Left hindlimb (tissue), 1 donor: ENCODE measurements around the gene MLYCD.
"Not testable (repeated sequence)": the region's sequence is repeated elsewhere in the genome, so short reads cannot be mapped to it uniquely, and the experiment has no call there.

Experiments
- DNase-seq: peaks from one replicate; pipeline ENCODE4 v3.0.0-alpha.2; 2018

MLYCD gene

DNA sequence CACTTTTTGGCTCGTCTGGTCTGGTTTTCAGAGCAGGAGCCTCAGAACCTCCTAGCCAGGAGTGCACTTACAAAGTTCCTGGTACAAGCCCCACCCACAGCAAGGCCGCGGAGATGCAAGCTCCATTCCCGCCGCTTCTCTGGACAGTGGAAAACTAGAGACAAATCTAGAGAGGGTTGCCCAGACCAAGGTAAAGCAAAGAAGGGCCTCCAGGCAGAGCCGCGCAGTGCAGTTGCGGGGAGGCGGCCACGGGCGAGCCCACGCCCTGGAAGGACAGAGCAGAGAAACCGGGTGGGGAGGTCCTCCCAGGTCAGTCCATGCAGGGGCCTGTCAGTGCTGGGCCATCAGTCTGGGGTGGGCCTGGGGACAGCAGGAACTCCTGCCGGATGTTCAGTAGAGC is 43.2 kb downstream of the MLYCD start:
- no peak for DNase-seq

DNA sequence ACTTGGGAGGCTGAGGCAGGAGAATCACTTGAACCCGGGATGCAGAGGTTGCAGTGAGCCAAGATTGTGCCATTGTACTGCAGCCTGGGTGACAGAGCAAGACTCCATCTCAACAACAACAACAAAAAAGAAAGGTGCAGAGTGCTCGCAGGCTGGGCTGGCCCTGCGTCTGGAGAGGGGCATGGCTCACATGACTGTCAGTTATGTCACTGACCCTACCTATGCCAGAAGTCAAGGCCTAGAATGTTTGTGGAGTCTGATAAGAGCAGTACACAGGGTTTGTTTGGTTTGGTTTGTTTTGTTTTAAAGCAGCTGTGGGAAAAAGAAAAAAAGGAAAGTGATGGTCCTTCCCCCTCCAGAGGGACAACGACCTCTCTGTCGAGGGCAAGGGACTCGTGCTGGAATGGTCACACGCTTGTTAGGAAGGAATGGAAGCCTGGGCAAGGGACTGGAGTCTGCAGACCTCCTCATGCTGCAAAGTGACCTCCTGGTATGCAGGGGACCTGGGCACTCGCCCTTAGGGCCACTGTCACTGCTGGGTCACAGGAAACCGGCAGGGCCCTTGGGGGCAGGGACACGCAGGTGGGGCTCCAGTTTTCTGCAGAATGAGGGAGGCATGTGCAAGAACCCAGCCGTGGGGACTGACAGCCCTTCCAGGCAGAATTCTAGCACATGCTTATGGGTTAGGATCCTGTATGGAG is 44.0 kb downstream of the MLYCD start:
- no peak for DNase-seq

DNA sequence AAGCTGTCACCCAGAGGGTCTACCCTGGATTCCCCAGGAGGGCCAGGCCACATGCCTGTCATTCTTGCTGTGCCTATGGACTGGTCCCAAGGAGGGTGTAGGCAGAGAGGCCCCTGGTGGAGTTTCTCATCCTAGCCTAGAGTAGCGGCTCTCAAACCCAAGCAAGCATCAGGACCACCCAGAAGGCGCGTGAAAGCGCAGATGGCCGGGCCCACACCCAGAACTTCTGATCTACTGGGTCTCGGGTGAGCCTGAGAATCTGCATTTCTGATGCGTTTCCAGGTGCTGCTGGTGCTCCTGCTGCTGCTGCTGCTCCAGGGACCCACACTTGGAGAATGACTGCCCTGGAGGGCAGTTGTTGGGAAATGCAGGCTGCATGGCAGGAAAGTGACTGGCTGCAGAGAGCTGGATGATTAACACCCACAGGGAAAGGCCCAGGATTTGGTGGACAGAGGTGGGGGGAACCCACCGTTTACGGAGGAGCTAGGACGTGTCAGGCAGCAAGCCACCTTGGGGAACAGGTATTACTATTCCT is 44.7 kb downstream of the MLYCD start:
- DNase-seq = no peak

DNA sequence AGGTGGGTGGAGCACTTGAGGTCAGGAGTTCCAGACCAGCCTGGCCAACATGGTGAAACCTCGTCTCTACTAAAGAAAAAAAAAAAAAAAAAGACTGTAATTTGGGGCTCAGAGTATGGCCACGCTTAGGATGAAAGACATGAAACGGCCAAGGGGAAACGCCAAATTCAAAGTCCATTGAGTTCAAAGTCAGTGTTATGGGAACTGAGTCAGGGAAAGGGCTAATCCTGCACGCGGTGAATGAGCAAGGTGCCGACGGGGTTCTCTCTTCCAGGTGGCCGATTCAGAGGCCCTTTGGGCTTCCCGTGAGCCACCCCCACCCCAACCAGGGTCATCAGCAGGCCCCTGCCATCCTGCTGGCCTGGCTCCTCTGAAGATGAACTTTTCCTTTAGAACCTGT is 46.7 kb downstream of the MLYCD start:
- no peak for DNase-seq

DNA sequence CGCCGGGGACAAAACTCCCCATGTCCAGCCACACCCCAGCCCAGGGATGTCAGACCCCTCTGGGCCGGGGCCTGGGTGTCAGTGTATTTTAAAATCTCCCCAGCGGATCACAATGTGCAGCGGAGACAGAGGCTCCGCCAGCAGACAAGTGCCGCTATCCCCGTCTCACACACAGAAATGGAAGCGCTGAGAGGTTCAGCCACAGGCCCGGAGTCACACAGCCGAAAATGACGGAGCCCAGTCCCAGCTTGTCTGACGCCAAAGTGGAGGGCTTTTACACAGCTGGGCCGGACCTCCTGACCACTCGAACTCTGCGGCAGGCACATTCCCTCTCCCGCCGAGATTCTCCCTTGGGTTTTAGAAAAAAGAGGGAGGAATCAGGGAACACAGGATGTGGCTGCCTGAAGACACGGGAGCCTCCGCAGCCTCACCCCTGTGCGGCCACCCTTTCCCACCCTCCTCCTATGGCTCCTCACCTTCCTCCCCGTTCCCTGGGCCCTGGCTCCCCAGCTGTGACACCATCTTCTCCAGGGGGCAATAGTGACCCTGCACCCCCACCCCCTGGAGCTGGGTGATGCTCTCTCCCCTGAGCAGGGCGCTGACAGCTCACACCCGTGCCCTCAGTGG is 47.4 kb downstream of the MLYCD start:
- no peak for DNase-seq

DNA sequence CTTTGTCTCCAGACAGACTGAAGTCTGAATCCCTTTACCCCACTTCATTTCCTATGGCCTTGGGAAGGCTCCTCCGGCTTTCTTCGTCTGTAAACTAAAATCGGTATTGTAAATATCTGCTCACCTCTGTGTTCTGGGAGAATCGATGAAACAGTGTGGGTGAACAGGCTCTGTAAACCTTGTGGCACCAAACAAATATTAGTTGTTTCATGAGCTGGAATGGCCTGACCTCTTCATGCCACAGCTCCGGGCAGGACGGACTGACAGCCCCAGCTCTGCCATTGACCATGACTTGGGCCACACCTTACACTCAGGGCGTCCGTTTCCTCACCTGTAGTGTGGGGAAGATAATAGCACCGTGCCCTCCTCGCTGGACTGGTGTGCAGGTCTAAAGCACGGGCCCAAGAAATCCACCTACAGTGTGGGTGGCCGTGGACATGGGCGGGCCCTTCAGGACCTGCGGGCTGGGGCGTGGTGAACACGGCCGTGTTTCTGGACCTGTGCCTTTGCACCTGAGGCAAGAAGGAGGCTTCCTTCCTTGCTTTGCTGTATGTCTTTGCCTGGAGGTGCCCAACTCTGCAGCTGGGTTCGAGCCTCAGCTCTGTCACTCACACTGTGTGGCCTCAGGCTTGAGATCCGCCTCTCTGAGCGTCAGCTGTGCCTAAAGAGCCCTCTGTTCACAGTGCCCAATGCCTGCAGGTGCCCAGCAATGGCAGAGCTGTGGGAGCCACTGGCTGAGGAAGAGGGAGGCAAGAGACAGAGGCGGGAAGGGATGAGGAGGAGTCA is 48.1 kb downstream of the MLYCD start:
- no peak for DNase-seq

DNA sequence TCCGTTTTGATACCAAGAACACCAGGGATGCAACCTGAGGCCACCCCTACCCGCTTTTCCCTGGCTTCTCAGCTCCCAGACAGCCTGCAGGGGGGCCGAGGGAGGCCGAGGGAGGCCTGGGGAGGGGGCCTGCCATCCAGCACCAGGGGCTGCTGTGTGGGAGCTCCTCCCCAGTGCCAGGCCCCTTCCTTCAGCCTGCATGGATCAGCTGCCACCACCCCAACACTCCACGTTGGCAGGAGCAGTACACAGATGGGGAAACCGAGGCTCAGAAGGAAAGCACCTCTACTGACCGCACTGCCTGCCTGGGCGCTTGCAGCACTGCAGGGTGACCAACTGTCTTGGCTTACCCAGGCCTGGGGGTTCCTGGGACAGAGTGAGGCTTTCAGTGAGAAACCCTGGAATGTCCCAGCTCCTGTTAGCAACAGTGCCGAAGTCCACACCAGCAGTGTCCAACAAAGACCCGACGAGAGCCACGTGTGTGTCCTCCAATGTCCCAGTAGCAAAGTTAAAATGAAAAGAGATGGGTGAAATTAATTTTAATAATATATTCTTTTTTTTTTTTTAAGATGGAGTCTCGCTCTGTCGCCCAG is 48.8 kb downstream of the MLYCD start:
- no peak for DNase-seq

DNA sequence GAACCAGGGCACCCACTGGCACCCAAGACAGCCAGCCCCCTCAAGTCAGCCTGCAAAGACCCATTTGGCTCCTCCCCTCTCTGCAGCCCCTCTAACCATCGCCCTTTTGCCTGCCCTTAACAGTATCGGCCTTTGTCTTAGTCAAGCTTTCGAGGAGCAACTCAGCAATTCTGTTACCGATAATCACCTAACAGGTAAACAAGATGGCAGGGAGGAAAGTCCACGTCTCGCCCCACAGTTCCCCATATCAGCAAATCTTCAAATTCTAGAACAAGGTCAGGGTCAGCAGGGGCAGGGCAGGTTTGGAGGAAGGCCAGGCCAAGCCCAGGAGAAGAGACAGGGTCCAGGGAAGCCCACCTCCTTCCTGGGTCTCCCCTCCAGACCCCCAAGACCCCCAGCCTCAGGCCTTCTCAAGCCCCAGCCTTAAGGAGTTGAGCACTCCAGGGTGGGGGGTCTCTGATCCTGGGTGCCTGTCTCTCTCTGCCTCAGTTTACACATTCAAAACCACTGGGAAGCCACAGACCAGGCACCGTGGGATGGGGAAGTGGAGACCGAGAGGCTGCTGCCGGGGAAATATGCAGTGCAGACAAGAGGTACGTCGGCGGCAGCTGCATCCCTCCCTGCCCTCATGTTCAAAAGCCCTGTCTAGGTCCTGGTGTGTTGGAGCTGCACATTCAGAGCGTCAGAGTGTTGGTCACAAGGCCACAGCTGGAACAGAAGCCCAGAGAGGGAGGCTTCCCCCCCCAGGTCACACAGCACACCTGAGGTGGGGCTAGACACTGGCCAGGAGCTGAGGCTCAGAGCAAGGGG is 50.2 kb downstream of the MLYCD start:
- DNase-seq = no peak

DNA sequence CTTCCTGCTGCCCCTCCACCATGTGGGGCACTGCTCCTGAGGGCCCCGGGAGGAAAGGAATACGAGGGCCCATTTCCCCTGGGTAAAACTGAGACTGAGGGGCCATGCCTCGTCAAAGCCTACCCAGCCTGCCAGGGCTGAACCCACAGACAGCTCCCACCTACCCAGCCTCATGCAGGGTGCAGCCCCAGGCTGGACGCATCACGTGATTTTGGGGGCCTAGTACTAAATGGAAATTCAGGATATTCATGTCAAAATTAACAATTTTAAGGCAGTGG is 50.7 kb downstream of the MLYCD start:
- DNase-seq = no peak

DNA sequence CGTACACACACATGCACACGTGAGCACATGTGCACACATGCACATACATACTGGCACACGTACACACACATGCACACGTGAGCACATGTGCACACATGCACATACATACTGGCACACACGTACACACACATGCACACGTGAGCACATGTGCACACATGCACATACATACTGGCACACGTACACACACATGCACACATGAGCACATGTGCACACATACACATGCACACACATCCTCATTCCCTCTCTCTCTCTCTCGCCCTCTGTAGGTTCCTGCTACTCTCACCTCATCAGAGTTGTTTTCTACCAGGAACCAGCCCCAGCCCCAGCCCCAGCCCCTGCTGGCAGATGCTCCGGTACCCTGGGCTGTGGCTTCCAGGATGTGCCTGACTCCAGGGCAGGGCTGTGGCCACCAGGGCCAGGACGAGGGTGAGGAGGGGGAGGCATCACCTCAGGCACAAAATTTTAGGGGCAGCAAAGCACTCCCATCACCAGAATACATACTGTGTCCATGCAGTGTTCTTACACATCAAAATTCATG is 52.0 kb downstream of the MLYCD start:
- DNase-seq = not testable (repeated sequence)

DNA sequence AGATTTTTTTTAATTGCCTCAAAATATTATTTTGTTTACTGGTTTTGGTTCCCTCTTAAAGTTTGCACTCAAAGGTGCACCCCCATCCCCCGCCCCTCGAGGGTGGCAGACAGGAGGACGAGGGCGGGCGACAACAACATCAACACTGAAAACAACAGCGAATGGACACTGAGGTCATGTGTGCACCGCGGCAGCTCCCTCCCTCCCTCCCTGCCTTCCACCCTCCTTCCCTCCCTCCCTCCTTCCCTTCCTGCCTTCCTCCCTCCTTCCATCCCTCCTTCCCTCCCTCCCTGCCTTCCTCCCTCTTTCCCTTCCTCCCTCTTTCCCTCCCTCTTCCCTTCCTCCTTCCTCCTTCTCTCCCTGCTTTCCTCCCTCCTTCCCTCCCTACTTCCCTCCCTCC is 52.6 kb downstream of the MLYCD start:
- no peak for DNase-seq

DNA sequence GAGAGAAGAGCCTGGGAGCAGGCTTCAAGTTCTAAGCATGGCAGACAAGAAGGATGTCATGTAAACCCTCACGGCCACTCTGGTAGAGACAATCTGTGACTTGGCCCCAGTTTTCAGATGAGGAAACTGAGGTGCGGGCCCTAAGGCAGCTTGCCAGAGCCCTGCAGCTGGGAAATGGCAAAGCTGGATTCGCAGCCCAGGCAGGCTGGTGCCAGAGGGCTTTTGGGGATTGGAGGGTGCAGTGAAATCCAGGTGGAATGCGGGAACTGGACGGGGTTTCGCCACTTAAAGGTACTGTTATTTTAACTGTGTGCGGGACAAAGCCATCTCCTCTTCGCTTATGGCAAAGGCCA is 53.6 kb downstream of the MLYCD start:
- no peak for DNase-seq

DNA sequence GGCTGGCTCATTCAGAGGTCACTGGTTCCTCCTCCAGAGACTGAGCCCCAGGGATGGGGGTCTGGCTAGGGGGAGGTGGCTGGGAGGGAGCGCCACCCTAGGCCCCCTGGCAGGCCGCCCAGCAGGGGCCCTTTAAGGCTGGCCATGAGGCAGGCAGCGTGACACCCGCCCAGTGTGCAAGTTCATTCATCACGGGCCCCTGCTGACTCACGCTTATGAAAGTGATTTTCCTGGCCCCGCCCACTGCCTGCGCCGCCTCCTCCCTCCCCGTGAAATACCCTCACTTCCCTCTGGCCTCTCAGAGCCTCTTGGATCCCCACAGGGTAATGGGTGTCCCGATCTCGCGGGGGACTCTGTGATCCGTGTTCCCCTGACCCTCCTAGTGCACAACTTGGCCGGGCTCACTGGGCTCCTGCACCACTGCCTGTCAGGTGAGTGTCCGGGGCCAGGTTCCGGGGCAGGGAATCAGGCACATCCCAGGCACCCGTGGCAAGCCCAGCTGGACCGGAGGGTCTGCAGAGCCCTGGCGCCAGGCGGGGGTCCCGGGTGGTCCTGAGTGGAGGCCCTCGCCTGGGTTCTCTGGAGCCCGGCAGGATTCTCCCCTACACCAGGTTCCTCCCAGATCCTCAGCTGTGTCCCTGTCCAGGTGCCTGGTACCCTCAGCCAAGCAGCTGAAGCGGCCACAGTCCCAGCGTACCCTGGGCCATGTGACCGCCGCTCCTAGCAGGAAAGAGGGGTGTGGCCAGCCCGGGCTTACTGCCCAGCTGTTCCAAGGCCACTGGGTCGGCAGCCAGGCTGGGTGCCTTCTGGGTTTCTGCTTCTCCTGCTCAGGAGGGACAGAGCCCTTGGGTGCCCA is 54.3 kb downstream of the MLYCD start, which contains the start of gene OSGIN1:
TSS of gene OSGIN1 (plus strand) at position 301 of the 856 bp plus-strand sequence. CDS start 4,432 bp downstream, outside the sequence.
- DNase-seq = peak; percentile 86

DNA sequence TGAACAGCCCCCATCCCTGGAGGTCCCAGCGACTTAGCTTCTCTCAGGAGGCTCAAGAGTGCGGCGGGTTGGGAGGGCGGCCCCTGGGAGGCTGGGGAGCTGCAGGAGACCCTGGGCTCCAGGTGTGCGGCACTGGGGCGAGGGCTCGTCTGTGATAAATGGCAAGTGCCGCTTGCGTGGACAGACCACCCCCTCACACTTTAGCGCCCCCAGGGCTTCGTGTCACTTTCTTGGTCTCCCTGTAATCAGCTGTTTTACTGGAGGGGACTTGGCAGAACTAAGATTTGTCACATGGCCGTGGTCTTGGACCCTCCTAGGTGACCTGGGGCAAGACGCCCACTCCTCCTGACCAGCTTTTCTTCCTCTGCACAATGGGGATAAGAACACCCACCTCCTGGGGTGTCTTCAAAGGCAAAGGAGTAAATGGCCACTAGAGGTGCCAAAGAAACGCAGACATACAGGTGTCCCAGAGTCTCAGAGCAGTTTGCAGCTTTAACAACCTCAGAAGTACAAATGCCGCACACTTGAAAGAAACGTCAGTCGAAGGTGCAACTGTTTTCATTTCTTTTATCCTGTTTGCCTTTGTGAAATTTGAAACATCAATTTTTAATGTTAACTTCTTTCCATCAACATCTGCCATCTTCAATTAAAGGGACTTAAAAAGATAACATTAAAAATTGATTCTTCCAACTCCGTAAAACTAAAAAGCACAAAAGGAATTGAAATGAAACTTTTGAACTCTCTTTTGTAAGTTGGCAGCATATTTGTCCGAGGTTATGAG is 55.1 kb downstream of the MLYCD start:
- DNase-seq = no peak

DNA sequence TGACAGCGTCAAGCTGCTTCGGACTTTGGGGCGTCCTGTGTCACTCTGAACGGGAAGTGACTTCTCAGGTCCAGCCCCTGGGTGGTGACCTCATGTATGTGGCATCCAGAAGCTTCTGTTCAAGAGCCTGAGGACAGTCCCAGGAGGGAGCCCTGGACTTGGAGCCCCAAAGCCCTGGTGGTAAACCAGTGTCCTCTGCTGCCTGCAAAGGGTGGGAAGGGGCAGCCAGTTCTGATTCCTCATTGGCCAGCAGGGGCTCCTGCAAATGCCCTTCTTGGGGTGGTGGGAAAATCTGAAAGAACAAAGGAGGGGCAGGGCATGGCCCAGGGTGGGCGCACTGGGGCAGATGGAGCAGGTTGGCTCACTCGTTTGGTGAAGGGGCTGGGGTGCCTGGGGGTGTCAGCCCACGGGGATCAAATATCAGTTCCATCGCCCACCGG is 55.7 kb downstream of the MLYCD start:
- no peak for DNase-seq

DNA sequence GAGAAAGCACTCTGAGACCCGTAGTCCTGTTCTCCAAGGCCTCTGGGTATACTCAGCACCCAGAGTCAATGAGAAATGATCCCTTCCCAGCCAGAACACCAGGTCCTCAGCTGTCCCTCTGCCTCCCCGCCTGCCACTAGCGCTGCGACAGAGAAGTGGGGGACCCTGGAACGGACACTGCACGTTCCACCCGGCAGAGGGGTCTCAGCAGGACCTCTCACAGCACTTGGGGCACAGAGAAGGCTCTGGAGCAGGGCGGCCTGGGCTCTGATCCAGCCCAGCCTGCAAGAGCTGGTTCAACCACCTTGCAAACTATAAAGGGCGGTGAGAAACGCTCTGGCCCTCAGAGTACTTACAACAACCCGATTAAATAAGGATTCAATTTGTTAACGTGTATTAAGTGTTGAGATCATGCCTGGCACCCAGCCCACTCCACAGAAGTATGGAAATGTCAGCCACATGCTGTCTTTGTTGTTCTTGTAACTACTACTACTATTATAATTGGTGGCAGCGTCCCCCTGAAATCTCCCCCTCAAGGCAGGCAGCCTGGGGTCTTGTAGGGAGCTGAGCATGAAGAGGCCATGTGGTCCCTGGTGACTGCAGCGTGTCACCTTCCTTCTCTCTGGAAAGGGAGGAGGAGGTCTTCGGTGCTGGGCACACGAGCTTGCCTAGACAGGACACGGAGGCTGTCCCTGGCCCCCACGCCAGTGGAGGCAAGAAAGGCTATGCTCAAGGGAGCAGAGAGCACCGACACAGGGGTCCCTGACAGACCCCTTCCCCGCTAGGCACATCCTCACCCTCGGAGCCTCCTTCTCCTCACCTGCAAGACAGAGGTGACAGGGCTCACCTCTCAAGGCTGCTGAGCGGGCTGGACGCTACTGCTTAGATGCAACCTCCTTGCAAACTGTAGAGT is 56.6 kb downstream of the MLYCD start:
- DNase-seq = no peak

DNA sequence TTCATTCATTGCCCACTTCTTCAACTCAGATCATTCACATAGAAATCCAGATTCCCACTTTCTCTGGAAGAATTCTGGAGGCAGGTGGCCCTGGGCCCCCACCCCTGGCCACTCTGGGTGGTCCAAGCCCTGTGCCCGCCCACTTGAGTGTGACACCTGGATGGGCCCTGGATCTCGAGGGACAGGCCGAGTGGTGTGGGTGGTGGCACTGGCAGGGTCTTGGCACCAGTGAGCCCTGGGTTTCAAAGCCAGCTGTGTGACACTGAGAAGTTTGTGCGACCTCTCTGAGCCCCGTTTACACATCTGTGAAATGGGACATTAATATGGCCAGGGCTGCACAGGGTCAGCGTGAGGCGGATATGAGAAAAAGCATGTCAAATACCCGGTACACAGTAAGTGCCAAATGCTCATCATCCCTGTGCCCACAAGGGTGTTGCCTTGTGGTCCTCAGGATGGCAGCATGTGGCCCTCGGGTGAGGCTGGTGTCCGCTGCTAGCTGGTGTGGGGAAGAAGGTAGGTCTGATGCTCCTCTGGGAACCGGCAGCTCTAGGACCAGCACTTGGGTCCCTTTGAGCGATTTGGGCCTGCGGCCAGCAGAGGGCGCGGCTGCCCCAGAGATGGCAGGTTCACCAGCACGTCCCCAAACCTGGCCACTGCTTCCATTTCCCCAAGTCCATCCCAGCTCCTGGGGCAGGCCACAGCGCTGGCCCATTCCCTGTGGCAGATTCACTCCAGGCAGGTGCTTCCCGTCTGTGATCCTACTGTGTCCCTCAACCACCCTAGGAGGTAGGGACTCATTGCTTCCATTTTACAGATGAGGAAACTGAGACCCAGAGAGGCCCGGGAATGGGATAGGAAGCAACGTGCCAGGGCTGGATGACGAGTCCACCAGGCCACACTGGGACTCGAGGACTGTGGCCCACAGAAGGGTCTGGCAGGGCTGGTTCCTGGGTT is 57.7 kb downstream of the MLYCD start:
- peak; percentile 76 for DNase-seq

DNA sequence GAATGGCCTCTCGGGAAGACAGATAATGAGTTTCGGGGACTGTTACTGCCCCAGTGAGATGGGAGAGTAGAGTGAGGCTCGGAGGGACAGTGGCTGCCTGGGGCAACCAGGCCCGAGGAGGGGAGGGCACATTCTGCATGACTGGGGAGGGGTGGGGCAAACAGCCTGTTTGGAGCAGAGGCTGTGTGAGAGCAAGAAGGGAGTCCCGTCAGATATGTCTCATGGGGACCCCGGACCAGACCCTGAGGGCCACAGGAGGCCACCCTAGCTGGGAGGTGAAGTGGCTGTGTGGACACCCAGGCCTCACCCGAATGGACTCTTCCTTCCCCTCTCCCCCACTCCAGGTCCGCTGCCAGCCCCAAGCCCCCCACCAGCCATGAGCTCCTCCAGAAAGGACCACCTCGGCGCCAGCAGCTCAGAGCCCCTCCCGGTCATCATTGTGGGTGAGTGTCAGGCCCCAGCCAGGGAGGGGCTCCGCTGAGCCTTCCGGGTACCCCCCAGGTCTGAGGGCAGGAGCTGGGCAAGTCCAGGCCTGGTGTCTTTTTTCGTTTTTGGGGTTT is 58.5 kb downstream of the MLYCD start:
- DNase-seq = no peak
